HG02798 (cell line): ENCODE measurements around the gene HHIPL1.
A peak's percentile ranks its signal among the peaks of the same experiment; 100 is the strongest.

Experiments used
- ATAC-seq: cut with Tn5 transposase; IDR thresholded peaks from one replicate; pipeline ENCODE4 v1.9.1; 2021; ENCODE audit warnings: mild to moderate bottlenecking; ENCODE audit not compliant: unreplicated experiment, poor library complexity

The HHIPL1 gene

GRCh38 chr14:99672506-99673304 lies 27.8 kb downstream of the HHIPL1 start:
- peak; percentile 50 for ATAC-seq

GRCh38 chr14:99673305-99674063 lies 28.6 kb downstream of the HHIPL1 start:
- no peak for ATAC-seq

- no peak for ATAC-seq
Measured at GRCh38 chr14:99674064-99674650, 29.2 kb downstream of the HHIPL1 start.

GRCh38 chr14:99674776-99675381 lies 29.9 kb downstream of the HHIPL1 start:
- ATAC-seq, result no peak

GRCh38 chr14:99675382-99675835 lies 30.5 kb downstream of the HHIPL1 start:
- ATAC-seq, result no peak

GRCh38 chr14:99675951-99676350 lies 31.0 kb downstream of the HHIPL1 start:
- ATAC-seq, result no peak

- no peak for ATAC-seq
Measured at GRCh38 chr14:99676657-99677056, 31.7 kb downstream of the HHIPL1 start.

- no peak for ATAC-seq
Measured at GRCh38 chr14:99677231-99678140, 32.6 kb downstream of the HHIPL1 start.

GRCh38 chr14:99678198-99678597 lies 33.3 kb downstream of the HHIPL1 start:
- ATAC-seq, result no peak

- ATAC-seq, result no peak
Measured at GRCh38 chr14:99679111-99679510, 34.2 kb downstream of the HHIPL1 start.

- ATAC-seq, result no peak
Measured at GRCh38 chr14:99679543-99679942, 34.6 kb downstream of the HHIPL1 start.

- ATAC-seq, result no peak
Measured at GRCh38 chr14:99679996-99680395, 35.1 kb downstream of the HHIPL1 start.

- ATAC-seq, result no peak
Measured at GRCh38 chr14:99681101-99681831, 36.3 kb downstream of the HHIPL1 start.

- ATAC-seq, result no peak
Measured at GRCh38 chr14:99681832-99682148, 36.9 kb downstream of the HHIPL1 start.

GRCh38 chr14:99682809-99683618 lies 38.1 kb downstream of the HHIPL1 start:
- ATAC-seq, result peak; percentile 34

GRCh38 chr14:99683619-99684409 lies 38.9 kb downstream of the HHIPL1 start, which contains the start of gene CYP46A1:
CYP46A1 (plus strand) TSS chr14:99684298; CDS start chr14:99684418, 120 bp downstream.
- peak; percentile 95 for ATAC-seq

- ATAC-seq, result no peak
Measured at GRCh38 chr14:99684410-99684934, 39.5 kb downstream of the HHIPL1 start.
